CD14-positive monocyte (primary cell): ENCODE results near the gene BPHL. TPM values are rescaled to one million over a fixed set of nuclear protein-coding genes. Genes with fewer than 3 reads are reported as not detected.

ENCODE experiments used
- DNase-seq, 3 donors: peaks; one replicate each; pipeline ENCODE4 v3.0.0-alpha.2; 2011 to 2022
- H2AFZ ChIP-seq: 2 replicates; pipeline ENCODE4 v1.6.0; 2012; ENCODE audit warnings: mild to moderate bottlenecking, low read depth, low read length, inconsistent platforms; ENCODE audit not compliant: insufficient read depth, poor library complexity, severe bottlenecking
- H3K27ac ChIP-seq, 2 donors: 1 replicate in 1 of 2; 2 replicates in 1 of 2; pipeline ENCODE4 v1.5.1; 2012 to 2013; ENCODE audit warnings: low read length in 2 of 2, control low read depth in 1 of 2, inconsistent platforms in 1 of 2, low read depth in 1 of 2, mild to moderate bottlenecking in 1 of 2
- H3K27me3 ChIP-seq, 2 donors: one replicate each; pipeline versions ENCODE4 v1.6.0 to v1.6.1; 2011 to 2013; ENCODE audit warnings: low read length in 2 of 2; ENCODE audit not compliant: control insufficient read depth in 2 of 2, insufficient read depth in 2 of 2
- H3K36me3 ChIP-seq, 2 donors: replicated peaks in 1 of 2; 1 replicate in 1 of 2; 2 replicates in 1 of 2; pipeline versions ENCODE4 v1.5.1 to v1.6.1; 2012 to 2013; ENCODE audit warnings: low read length in 2 of 2, control low read depth in 1 of 2, inconsistent platforms in 1 of 2, mild to moderate bottlenecking in 1 of 2; ENCODE audit not compliant: insufficient read depth in 2 of 2, control insufficient read depth in 1 of 2
- H3K4me1 ChIP-seq, 2 donors: 1 replicate in 1 of 2; 2 replicates in 1 of 2; pipeline versions ENCODE4 v1.5.1 to v1.6.1; 2012 to 2013; ENCODE audit warnings: low read length in 2 of 2, control low read depth in 1 of 2, inconsistent platforms in 1 of 2, mild to moderate bottlenecking in 1 of 2, moderate library complexity in 1 of 2; ENCODE audit not compliant: insufficient read depth in 2 of 2, control insufficient read depth in 1 of 2
- H3K4me2 ChIP-seq: replicated peaks from 2 replicates; pipeline ENCODE3; 2012; ENCODE audit warnings: low read length, moderate library complexity, mild to moderate bottlenecking; ENCODE audit not compliant: poor library complexity, severe bottlenecking; ENCODE audit errors: extremely low read depth
- H3K4me3 ChIP-seq, 3 experiments: fragments of 200-600 bp in 1 of 3; sonication (generic) in 1 of 3; replicated peaks in 1 of 3; 1 replicate in 2 of 3; 2 replicates in 1 of 3; pipeline ENCODE4 v1.5.1; 2011 to 2013; ENCODE audit warnings: low read length in 3 of 3, mild to moderate bottlenecking in 3 of 3, control low read depth in 2 of 3, low read depth in 2 of 3, inconsistent platforms in 1 of 3, moderate library complexity in 1 of 3
- H3K79me2 ChIP-seq: 2 replicates; pipeline ENCODE4 v1.6.0; 2012; ENCODE audit warnings: mild to moderate bottlenecking, control low read depth, inconsistent platforms, low read length, moderate library complexity; ENCODE audit not compliant: insufficient read depth
- H3K9ac ChIP-seq: 2 replicates; pipeline ENCODE4 v1.6.0; 2017; ENCODE audit warnings: low read length, mild to moderate bottlenecking; ENCODE audit not compliant: insufficient read depth, poor library complexity, severe bottlenecking
- H3K9me3 ChIP-seq, 2 donors: replicated peaks in 1 of 2; 1 replicate in 1 of 2; 2 replicates in 1 of 2; pipeline versions ENCODE4 v1.5.1 to v1.6.1; 2012 to 2013; ENCODE audit warnings: low read length in 2 of 2, control low read depth in 1 of 2; ENCODE audit not compliant: control insufficient read depth in 1 of 2, insufficient read depth in 1 of 2
- H4K20me1 ChIP-seq: 2 replicates; pipeline ENCODE4 v1.6.0; 2012; ENCODE audit warnings: mild to moderate bottlenecking, low read length, control low read depth, moderate library complexity; ENCODE audit not compliant: insufficient read depth
- H3K27ac Mint-ChIP-seq, 7 donors: one replicate each; pipeline ENCODE4 v1.8.0; 2020; ENCODE audit warnings: mild to moderate bottlenecking in 7 of 7, mixed read lengths in 7 of 7, moderate library complexity in 6 of 7, inconsistent platforms in 2 of 7
- H3K27me3 Mint-ChIP-seq, 3 donors: one replicate each; pipeline ENCODE4 v1.8.0; 2021 to 2022; ENCODE audit warnings: low read depth in 3 of 3, mild to moderate bottlenecking in 3 of 3, mixed read lengths in 3 of 3, moderate library complexity in 3 of 3, inconsistent platforms in 1 of 3
- H3K36me3 Mint-ChIP-seq, 2 donors: one replicate each; pipeline ENCODE4 v1.8.0; 2020; ENCODE audit warnings: mixed read lengths in 2 of 2, inconsistent platforms in 1 of 2, mild to moderate bottlenecking in 1 of 2
- H3K4me1 Mint-ChIP-seq: one replicate; pipeline ENCODE4 v1.8.0; 2020; ENCODE audit warnings: mild to moderate bottlenecking, mixed read lengths
- H3K4me3 Mint-ChIP-seq, 2 donors: one replicate each; pipeline ENCODE4 v1.8.0; 2020; ENCODE audit warnings: mild to moderate bottlenecking in 2 of 2, mixed read lengths in 2 of 2, moderate library complexity in 1 of 2
- H3K9me3 Mint-ChIP-seq, 7 donors: one replicate each; pipeline ENCODE4 v1.8.0; 2020 to 2022; ENCODE audit warnings: mixed read lengths in 7 of 7, mild to moderate bottlenecking in 6 of 7, moderate library complexity in 6 of 7, inconsistent platforms in 2 of 7
- WGBS: methylation state at CpG from one replicate; pipeline ENCODE4 v1.1.5; 2013; ENCODE audit warnings: missing lambda C conversion rate; ENCODE audit not compliant: insufficient coverage; 5-methylcytosine and 5-hydroxymethylcytosine counted together
- intact Hi-C, 2 donors: fragments of 100-400 bp; cut with micrococcal nuclease; formaldehyde crosslinking; loops; one replicate each; pipeline versions ENCODE4 v1.15.0 to v1.15.1; 2023
- polyA plus RNA-seq, 3 donors: library from polyadenylated mRNA; depleted of rRNA in 1 of 3; unstranded in 2 of 3; stranded (reverse) in 1 of 3; fragments of 300-500 nt in 2 of 3; fragments of >200 nt in 1 of 3; fragmentation: Illumina TruSeq in 2 of 3; gene quantifications; 1 replicate in 2 of 3; 2 replicates in 1 of 3; pipeline ENCODE4 v1.2.3, GENCODE V29; 2012 to 2021
- TF ChIP-seq, protein P1 (sequence below): fragments of 200-600 bp; IDR thresholded peaks from one replicate; pipeline ENCODE4 v1.8.0; 2022; ENCODE audit warnings: antibody characterized with exemption, mild to moderate bottlenecking

BPHL gene
- polyA plus RNA-seq, 3 donors: 4.6 to 7.8 (median 5.9) TPM

DNA sequence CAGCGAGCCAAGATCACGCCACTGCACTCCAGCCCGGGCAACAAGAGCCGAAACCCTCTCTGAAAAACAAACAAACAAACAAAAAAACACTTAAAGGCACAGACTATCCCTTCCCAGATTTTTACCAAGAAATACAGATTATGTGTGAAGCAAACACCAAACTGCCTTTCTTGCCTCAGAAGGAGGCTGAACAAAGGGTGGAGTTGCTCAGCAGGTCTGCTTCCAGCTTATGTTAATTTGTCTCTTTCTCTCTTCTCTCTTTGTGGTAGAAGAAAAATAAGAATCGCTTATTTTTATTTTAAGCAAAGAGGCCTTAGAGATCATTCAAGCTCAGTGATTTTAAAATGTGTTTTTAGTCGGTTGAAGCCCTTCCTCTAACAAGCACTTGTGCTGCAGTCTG, 24.6 kb downstream of the BPHL start:
- H4K20me1 ChIP-seq: no peaks in the 10 kb centered on the region
- H3K27me3 ChIP-seq: no peaks in the 10 kb centered on the region
- Mint-ChIP-seq H3K4me3 (no peak overlapping the region), H3K36me3 (peaks cover 10 to 14% of the 10 kb centered on the region in 2 donors), H3K9me3 (peaks cover 0 to 9% (median 6%) of the 10 kb centered on the region in 7 donors), H3K27ac (no peak overlapping the region), H3K4me1 (peaks cover 22% of the 10 kb centered on the region), H3K27me3 (peaks cover 0 to 5% (median 2%) of the 10 kb centered on the region in 3 donors)
- H3K27ac ChIP-seq: no peak overlapping the region
- intact Hi-C loops: no loop called here
- TF ChIP-seq, protein P1, sequence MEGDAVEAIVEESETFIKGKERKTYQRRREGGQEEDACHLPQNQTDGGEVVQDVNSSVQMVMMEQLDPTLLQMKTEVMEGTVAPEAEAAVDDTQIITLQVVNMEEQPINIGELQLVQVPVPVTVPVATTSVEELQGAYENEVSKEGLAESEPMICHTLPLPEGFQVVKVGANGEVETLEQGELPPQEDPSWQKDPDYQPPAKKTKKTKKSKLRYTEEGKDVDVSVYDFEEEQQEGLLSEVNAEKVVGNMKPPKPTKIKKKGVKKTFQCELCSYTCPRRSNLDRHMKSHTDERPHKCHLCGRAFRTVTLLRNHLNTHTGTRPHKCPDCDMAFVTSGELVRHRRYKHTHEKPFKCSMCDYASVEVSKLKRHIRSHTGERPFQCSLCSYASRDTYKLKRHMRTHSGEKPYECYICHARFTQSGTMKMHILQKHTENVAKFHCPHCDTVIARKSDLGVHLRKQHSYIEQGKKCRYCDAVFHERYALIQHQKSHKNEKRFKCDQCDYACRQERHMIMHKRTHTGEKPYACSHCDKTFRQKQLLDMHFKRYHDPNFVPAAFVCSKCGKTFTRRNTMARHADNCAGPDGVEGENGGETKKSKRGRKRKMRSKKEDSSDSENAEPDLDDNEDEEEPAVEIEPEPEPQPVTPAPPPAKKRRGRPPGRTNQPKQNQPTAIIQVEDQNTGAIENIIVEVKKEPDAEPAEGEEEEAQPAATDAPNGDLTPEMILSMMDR: no peak
- H3K9ac ChIP-seq: no peak overlapping the region
- peaks cover 22 to 26% of the 10 kb centered on the region in 2 donors for H3K4me1 ChIP-seq
- no peaks in the 10 kb centered on the region for H3K36me3 ChIP-seq
- DNase-seq: no peak
- 100% methylated on average over 4 of the region's 6 CpGs for WGBS
- no peaks in the 10 kb centered on the region for H3K79me2 ChIP-seq
- H3K4me2 ChIP-seq: no peak overlapping the region
- no peak overlapping the region for H2AFZ ChIP-seq
- no peak overlapping the region for H3K4me3 ChIP-seq
- peaks cover 0 to 3% of the 10 kb centered on the region in 2 donors for H3K9me3 ChIP-seq

DNA sequence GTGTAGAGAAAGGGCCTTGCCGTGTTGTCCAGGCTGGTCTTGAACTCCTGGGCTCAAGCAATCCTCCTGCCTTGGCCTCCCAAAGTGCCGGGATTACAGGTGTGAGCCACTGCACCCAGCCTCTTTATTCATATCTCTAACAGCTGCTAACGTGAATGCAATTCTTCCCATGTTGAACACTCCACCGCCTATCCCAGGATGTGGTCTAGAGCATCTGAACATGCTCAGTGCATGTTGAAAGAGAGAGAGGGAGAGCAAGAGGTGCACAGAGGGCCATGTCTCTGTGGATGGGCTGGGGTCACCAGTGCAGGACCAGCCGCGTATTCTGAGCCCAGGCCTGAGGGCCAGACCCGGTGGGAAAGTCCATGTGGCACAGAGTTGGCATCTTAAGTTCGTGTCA, 26.1 kb downstream of the BPHL start:
- H3K9me3 ChIP-seq: peaks cover 0 to 3% of the 10 kb centered on the region in 2 donors
- peaks cover 8 to 12% of the 10 kb centered on the region in 2 donors for H3K4me1 ChIP-seq
- H3K79me2 ChIP-seq: no peaks in the 10 kb centered on the region
- H4K20me1 ChIP-seq: no peaks in the 10 kb centered on the region
- H2AFZ ChIP-seq: no peak overlapping the region
- 95% methylated on average over 6 of the region's 8 CpGs for WGBS
- no peaks in the 10 kb centered on the region for H3K36me3 ChIP-seq
- Mint-ChIP-seq H3K27me3 (peaks cover 0 to 5% (median 2%) of the 10 kb centered on the region in 3 donors), H3K4me1 (peaks cover 9% of the 10 kb centered on the region), H3K36me3 (peaks cover 10 to 14% of the 10 kb centered on the region in 2 donors), H3K9me3 (peaks cover 0 to 9% (median 7%) of the 10 kb centered on the region in 7 donors), H3K27ac (no peak overlapping the region), H3K4me3 (no peak overlapping the region)
- no peak overlapping the region for H3K4me3 ChIP-seq
- intact Hi-C loops: no loop called here
- no peak overlapping the region for H3K4me2 ChIP-seq
- no peak overlapping the region for H3K9ac ChIP-seq
- H3K27me3 ChIP-seq: no peaks in the 10 kb centered on the region
- no peak for DNase-seq
- H3K27ac ChIP-seq: no peak overlapping the region
- TF ChIP-seq, protein P1: no peak
